WTC11 (cell line): Measurements from ENCODE around the gene EBF3. TPM values are rescaled to one million over a fixed set of nuclear protein-coding genes. Genes with fewer than 3 reads are reported as not detected.

Experiments used
- ATAC-seq: fragments of 200-7000 bp; cut with Tn5 transposase; 2 replicates; pipeline ENCODE4 v1.10.0; 2021; ENCODE audit warnings: mild to moderate bottlenecking, moderate library complexity
- CTCF ChIA-PET: fragments of 300-600 bp; sonication (Branson Sonifier 250); formaldehyde crosslinking; loops from one replicate; lab custom pipeline; 2021; ENCODE audit warnings: antibody characterized with exemption; lab: Charles Lee
- POLR2A ChIA-PET: fragments of 350-600 bp; sonication (Branson Sonifier 250); formaldehyde crosslinking; loops from one replicate; lab custom pipeline; 2021; ENCODE audit warnings: antibody characterized with exemption; lab: Charles Lee
- DNase-seq: peaks from one replicate; pipeline ENCODE4 v3.0.0; 2021; ENCODE audit warnings: low spot score
- H3K27ac Mint-ChIP-seq: 2 replicates; pipeline ENCODE4 v1.8.0; 2021; ENCODE audit warnings: mixed read lengths
- H3K27me3 Mint-ChIP-seq: 2 replicates; pipeline ENCODE4 v1.8.0; 2021; ENCODE audit warnings: low read depth, mild to moderate bottlenecking, moderate library complexity, mixed read lengths
- H3K36me3 Mint-ChIP-seq: 2 replicates; pipeline ENCODE4 v1.8.0; 2021; ENCODE audit warnings: mixed read lengths
- H3K4me1 Mint-ChIP-seq: 2 replicates; pipeline ENCODE4 v1.8.0; 2022; ENCODE audit warnings: mixed read lengths
- H3K4me3 Mint-ChIP-seq: 2 replicates; pipeline ENCODE4 v1.8.0; 2021; ENCODE audit warnings: mild to moderate bottlenecking, moderate library complexity, mixed read lengths
- H3K9me3 Mint-ChIP-seq: 2 replicates; pipeline ENCODE4 v1.8.0; 2021; ENCODE audit warnings: mixed read lengths
- CREM ChIP-seq: sonication (generic); formaldehyde crosslinking; IDR thresholded peaks from 2 replicates; pipeline ENCODE4 v1.8.1; 2022; ENCODE audit warnings: mild to moderate bottlenecking, missing genetic modification reagents, moderate library complexity
- ELF4 ChIP-seq: sonication (generic); formaldehyde crosslinking; IDR thresholded peaks from 2 replicates; pipeline ENCODE4 v1.8.1; 2022; ENCODE audit warnings: low read depth, mild to moderate bottlenecking, moderate library complexity, missing genetic modification reagents
- ETV6 ChIP-seq: sonication (generic); formaldehyde crosslinking; IDR thresholded peaks from 2 replicates; pipeline ENCODE4 v1.8.1; 2022; ENCODE audit warnings: mild to moderate bottlenecking, missing genetic modification reagents
- FOXJ3 ChIP-seq: sonication (generic); formaldehyde crosslinking; IDR thresholded peaks from 2 replicates; pipeline ENCODE4 v1.9.0; 2021; ENCODE audit warnings: missing genetic modification reagents, mild to moderate bottlenecking, borderline replicate concordance
- IRF2 ChIP-seq: sonication (generic); formaldehyde crosslinking; IDR thresholded peaks from 2 replicates; pipeline ENCODE4 v1.8.0; 2022; ENCODE audit warnings: low read depth, missing genetic modification reagents, borderline replicate concordance
- KAT7 ChIP-seq: sonication (generic); formaldehyde crosslinking; IDR thresholded peaks from 2 replicates; pipeline ENCODE4 v1.8.1; 2023; ENCODE audit warnings: missing genetic modification reagents, mild to moderate bottlenecking, borderline replicate concordance
- MXD4 ChIP-seq: fragments of 250-450 bp; sonication (Bioruptor Pico); IDR thresholded peaks from 2 replicates; pipeline ENCODE4 v1.8.0; 2021; ENCODE audit warnings: mild to moderate bottlenecking, moderate library complexity, borderline replicate concordance
- NFATC4 ChIP-seq: fragments of 250-450 bp; sonication (Bioruptor Pico); IDR thresholded peaks from 2 replicates; pipeline ENCODE4 v1.9.0; 2021; ENCODE audit warnings: mild to moderate bottlenecking
- NR1H2 ChIP-seq: sonication (generic); formaldehyde crosslinking; IDR thresholded peaks from 2 replicates; pipeline ENCODE4 v1.9.0; 2021; ENCODE audit warnings: mild to moderate bottlenecking, moderate library complexity, missing genetic modification reagents
- RELA ChIP-seq: sonication (generic); formaldehyde crosslinking; IDR thresholded peaks from 2 replicates; pipeline ENCODE4 v1.8.1; 2022; ENCODE audit warnings: missing genetic modification reagents, mild to moderate bottlenecking, borderline replicate concordance
- SP1 ChIP-seq: sonication (generic); formaldehyde crosslinking; conservative IDR thresholded peaks from 2 replicates; pipeline ENCODE4 v1.8.1; 2022; ENCODE audit warnings: missing genetic modification reagents
- TP53 ChIP-seq: sonication (generic); formaldehyde crosslinking; IDR thresholded peaks from 2 replicates; pipeline ENCODE4 v1.8.1; 2023; ENCODE audit warnings: mild to moderate bottlenecking, missing genetic modification reagents
- ZNF138 ChIP-seq: sonication (generic); formaldehyde crosslinking; conservative IDR thresholded peaks from 2 replicates; pipeline ENCODE4 v1.8.1; 2022; ENCODE audit warnings: mild to moderate bottlenecking, moderate library complexity, missing genetic modification reagents
- ZNF416 ChIP-seq: fragments of 250-450 bp; sonication (Bioruptor Pico); IDR thresholded peaks from 2 replicates; pipeline ENCODE4 v1.9.0; 2021; ENCODE audit warnings: mild to moderate bottlenecking, inconsistent platforms
- total RNA-seq: library from RNA; stranded (reverse); gene quantifications from 3 replicates; pipeline ENCODE4 v1.2.3, GENCODE V29; 2021
- TF ChIP-seq, protein P1 (sequence below): sonication (generic); formaldehyde crosslinking; IDR thresholded peaks from 2 replicates; pipeline ENCODE4 v1.8.1; 2023; ENCODE audit warnings: mild to moderate bottlenecking, missing genetic modification reagents
- TF ChIP-seq, protein P2 (sequence below): sonication (generic); formaldehyde crosslinking; IDR thresholded peaks from 2 replicates; pipeline ENCODE4 v1.8.0; 2022; ENCODE audit warnings: missing genetic modification reagents
- TF ChIP-seq, protein P3 (sequence below): sonication (generic); formaldehyde crosslinking; IDR thresholded peaks from 2 replicates; pipeline ENCODE4 v1.8.0; 2022; ENCODE audit warnings: mild to moderate bottlenecking, missing genetic modification reagents
- TF ChIP-seq, protein P4 (sequence below): fragments of 250-450 bp; sonication (Bioruptor Pico); conservative IDR thresholded peaks from 2 replicates; pipeline ENCODE4 v1.9.0; 2021; ENCODE audit warnings: mild to moderate bottlenecking
- TF ChIP-seq, protein P5 (sequence below): sonication (generic); formaldehyde crosslinking; IDR thresholded peaks from 2 replicates; pipeline ENCODE4 v1.8.1; 2022; ENCODE audit warnings: missing genetic modification reagents, borderline replicate concordance
- TF ChIP-seq, protein P6 (sequence below): sonication (generic); formaldehyde crosslinking; IDR thresholded peaks from 2 replicates; pipeline ENCODE4 v1.8.1; 2022; ENCODE audit warnings: mild to moderate bottlenecking, moderate library complexity, missing genetic modification reagents
- TF ChIP-seq, protein P7 (sequence below): sonication (generic); formaldehyde crosslinking; conservative IDR thresholded peaks from 2 replicates; pipeline ENCODE4 v1.8.1; 2022; ENCODE audit warnings: mild to moderate bottlenecking, missing genetic modification reagents

The EBF3 gene
- total RNA-seq, 1 experiment from 2014 or later = 1.2 TPM

DNA sequence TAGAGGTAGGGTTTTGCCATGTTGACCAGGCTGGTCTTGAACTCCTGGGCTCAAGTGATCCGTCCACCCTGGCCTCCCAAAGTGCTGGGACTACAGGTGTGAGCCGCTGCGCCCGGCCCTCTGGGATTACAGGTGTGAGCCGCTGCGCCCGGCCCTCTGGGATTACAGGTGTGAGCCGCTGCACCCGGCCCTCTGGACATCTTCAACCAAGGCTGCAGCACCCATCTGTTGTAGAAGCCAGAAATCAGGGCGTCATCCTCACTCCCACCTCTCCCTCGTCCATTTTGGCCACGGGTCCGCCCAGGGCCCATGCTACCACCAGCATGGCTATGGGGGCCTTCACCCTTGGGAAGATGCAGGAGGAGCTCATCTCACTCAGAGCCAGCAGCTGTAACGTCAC, 38.5 kb upstream of the EBF3 start (continued):
- TF ChIP-seq TP53 (CRISPR knock-in tag) (no peak), IRF2 (CRISPR knock-in tag) (no peak), NR1H2 (CRISPR knock-in tag) (no peak), ETV6 (CRISPR knock-in tag) (no peak)
- TF ChIP-seq, protein P1, sequence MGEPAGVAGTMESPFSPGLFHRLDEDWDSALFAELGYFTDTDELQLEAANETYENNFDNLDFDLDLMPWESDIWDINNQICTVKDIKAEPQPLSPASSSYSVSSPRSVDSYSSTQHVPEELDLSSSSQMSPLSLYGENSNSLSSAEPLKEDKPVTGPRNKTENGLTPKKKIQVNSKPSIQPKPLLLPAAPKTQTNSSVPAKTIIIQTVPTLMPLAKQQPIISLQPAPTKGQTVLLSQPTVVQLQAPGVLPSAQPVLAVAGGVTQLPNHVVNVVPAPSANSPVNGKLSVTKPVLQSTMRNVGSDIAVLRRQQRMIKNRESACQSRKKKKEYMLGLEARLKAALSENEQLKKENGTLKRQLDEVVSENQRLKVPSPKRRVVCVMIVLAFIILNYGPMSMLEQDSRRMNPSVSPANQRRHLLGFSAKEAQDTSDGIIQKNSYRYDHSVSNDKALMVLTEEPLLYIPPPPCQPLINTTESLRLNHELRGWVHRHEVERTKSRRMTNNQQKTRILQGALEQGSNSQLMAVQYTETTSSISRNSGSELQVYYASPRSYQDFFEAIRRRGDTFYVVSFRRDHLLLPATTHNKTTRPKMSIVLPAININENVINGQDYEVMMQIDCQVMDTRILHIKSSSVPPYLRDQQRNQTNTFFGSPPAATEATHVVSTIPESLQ (CRISPR knock-in tag) = no peak
- TF ChIP-seq, protein P2, sequence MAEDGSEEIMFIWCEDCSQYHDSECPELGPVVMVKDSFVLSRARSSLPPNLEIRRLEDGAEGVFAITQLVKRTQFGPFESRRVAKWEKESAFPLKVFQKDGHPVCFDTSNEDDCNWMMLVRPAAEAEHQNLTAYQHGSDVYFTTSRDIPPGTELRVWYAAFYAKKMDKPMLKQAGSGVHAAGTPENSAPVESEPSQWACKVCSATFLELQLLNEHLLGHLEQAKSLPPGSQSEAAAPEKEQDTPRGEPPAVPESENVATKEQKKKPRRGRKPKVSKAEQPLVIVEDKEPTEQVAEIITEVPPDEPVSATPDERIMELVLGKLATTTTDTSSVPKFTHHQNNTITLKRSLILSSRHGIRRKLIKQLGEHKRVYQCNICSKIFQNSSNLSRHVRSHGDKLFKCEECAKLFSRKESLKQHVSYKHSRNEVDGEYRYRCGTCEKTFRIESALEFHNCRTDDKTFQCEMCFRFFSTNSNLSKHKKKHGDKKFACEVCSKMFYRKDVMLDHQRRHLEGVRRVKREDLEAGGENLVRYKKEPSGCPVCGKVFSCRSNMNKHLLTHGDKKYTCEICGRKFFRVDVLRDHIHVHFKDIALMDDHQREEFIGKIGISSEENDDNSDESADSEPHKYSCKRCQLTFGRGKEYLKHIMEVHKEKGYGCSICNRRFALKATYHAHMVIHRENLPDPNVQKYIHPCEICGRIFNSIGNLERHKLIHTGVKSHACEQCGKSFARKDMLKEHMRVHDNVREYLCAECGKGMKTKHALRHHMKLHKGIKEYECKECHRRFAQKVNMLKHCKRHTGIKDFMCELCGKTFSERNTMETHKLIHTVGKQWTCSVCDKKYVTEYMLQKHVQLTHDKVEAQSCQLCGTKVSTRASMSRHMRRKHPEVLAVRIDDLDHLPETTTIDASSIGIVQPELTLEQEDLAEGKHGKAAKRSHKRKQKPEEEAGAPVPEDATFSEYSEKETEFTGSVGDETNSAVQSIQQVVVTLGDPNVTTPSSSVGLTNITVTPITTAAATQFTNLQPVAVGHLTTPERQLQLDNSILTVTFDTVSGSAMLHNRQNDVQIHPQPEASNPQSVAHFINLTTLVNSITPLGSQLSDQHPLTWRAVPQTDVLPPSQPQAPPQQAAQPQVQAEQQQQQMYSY = no peak
- TF ChIP-seq, protein P3, sequence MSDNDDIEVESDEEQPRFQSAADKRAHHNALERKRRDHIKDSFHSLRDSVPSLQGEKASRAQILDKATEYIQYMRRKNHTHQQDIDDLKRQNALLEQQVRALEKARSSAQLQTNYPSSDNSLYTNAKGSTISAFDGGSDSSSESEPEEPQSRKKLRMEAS = no peak
- TF ChIP-seq, all 79 proteins: peak for 0

DNA sequence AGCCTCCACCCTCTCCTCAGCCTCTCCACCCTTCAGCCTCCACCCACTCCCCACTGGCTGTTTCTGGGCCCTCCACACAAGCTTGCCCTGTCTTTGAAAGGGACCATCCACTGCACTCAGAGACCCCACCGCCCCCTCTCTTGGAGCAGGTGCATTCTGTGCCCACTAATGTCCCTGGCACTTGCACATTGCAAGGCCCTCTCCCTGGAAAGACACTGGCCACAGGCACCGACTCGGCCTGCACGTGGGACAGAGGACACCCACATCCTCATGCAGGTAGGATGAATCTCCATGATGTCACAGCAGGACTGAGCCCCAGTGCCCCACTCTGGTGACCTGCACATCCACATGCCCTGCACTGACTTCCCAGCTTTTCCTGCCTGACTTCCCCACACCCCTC, 36.8 kb upstream of the EBF3 start:
- H3K27ac Mint-ChIP-seq = no peak overlapping the region
- DNase-seq = no peak
- peaks cover 27% of the 10 kb centered on the region for H3K9me3 Mint-ChIP-seq
- TF ChIP-seq MXD4 (no peak), ELF4 (CRISPR knock-in tag) (no peak), SP1 (CRISPR knock-in tag) (no peak), RELA (no peak), ZNF416 (CRISPR knock-in tag) (no peak), KAT7 (CRISPR knock-in tag) (no peak), CREM (CRISPR knock-in tag) (no peak), FOXJ3 (no peak), ZNF138 (CRISPR knock-in tag) (no peak), NFATC4 (no peak)
- TF ChIP-seq, protein P4, sequence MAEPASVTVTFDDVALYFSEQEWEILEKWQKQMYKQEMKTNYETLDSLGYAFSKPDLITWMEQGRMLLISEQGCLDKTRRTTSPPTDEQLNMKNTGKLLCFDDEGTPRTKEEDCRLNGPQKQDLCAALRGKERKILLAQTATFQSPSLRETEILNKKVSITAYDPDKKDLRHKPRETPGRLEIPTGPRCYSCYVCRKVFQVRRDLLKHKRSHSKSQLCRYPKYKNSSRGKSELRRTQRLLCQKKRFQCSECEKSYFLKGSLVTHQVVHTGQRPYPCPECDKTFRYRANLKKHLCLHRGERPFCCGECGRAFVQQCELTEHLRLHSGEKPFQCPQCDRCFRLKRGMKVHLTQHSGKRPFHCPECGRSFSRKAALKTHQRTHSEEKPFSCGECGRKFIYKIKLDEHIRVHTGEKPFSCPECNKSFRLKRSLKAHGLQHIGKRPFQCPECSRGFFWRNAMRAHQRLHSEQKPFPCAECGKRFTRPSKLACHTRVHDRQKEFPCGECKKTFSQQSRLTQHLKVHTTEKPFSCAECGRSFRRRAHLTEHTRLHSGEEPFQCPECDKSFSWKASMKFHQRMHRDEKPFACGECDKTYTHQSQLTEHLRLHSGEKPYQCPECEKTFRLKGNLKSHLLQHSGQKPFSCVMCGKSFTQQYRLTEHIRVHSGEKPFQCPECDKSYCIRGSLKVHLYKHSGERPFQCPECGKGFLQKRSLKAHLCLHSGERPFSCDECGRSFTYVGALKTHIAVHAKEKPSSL = no peak
- TF ChIP-seq, protein P5, sequence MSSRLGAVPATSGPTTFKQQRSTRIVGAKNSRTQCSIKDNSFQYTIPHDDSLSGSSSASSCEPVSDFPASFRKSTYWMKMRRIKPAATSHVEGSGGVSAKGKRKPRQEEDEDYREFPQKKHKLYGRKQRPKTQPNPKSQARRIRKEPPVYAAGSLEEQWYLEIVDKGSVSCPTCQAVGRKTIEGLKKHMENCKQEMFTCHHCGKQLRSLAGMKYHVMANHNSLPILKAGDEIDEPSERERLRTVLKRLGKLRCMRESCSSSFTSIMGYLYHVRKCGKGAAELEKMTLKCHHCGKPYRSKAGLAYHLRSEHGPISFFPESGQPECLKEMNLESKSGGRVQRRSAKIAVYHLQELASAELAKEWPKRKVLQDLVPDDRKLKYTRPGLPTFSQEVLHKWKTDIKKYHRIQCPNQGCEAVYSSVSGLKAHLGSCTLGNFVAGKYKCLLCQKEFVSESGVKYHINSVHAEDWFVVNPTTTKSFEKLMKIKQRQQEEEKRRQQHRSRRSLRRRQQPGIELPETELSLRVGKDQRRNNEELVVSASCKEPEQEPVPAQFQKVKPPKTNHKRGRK (CRISPR knock-in tag) = no peak
- TF ChIP-seq, protein P6, sequence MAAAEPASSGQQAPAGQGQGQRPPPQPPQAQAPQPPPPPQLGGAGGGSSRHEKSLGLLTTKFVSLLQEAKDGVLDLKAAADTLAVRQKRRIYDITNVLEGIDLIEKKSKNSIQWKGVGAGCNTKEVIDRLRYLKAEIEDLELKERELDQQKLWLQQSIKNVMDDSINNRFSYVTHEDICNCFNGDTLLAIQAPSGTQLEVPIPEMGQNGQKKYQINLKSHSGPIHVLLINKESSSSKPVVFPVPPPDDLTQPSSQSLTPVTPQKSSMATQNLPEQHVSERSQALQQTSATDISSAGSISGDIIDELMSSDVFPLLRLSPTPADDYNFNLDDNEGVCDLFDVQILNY (CRISPR knock-in tag) = no peak
- TF ChIP-seq, protein P7, sequence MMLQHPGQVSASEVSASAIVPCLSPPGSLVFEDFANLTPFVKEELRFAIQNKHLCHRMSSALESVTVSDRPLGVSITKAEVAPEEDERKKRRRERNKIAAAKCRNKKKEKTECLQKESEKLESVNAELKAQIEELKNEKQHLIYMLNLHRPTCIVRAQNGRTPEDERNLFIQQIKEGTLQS = no peak
- no peaks in the 10 kb centered on the region for H3K36me3 Mint-ChIP-seq
- POLR2A ChIA-PET = no interaction called here
- CTCF ChIA-PET = no interaction called here
- H3K27me3 Mint-ChIP-seq = no peaks in the 10 kb centered on the region; the same call in 1 of the 2 replicates
- ATAC-seq = no peak
- no peaks in the 10 kb centered on the region for H3K4me1 Mint-ChIP-seq
- H3K4me3 Mint-ChIP-seq = no peak overlapping the region
